K562 (cell line): ENCODE results near the gene TMEM141. TPM values are rescaled to one million over a fixed set of nuclear protein-coding genes. Genes with fewer than 3 reads are reported as not detected.

ENCODE experiments used
- DPF2 ChIP-seq: fragments of 450-650 bp; IDR thresholded peaks from 2 replicates; pipeline ENCODE4 v1.6.1; 2016
- E2F3 ChIP-seq: fragments of 250-450 bp; sonication (Bioruptor Pico); IDR thresholded peaks from 2 replicates; pipeline ENCODE4 v1.4.0; 2020; ENCODE audit warnings: mild to moderate bottlenecking
- EP300 ChIP-seq: IDR thresholded peaks from 2 replicates; pipeline ENCODE4 v1.6.1; 2012; ENCODE audit warnings: low read length, improper control_type of control experiment
- GABPB2 ChIP-seq: fragments of 250-450 bp; sonication (Bioruptor Pico); conservative IDR thresholded peaks from 2 replicates; pipeline ENCODE4 v1.5.1; 2021; ENCODE audit warnings: mild to moderate bottlenecking
- HDGF ChIP-seq: fragments of 450-650 bp; IDR thresholded peaks from 2 replicates; pipeline ENCODE4 v1.6.1; 2016
- ID3 ChIP-seq, 2 experiments: fragments of 250-450 bp in 1 of 2; fragments of 450-650 bp in 1 of 2; sonication (Bioruptor Pico) in 1 of 2; IDR thresholded peaks; 2 replicates each; pipeline versions ENCODE4 v1.6.1 to v1.8.0; 2016 to 2021; ENCODE audit warnings: mild to moderate bottlenecking in 2 of 2, moderate library complexity in 2 of 2, missing compliant biosample characterization in 1 of 2, missing genetic modification characterization in 1 of 2
- IRF9 ChIP-seq: fragments of 450-650 bp; IDR thresholded peaks from 2 replicates; pipeline ENCODE4 v1.6.1; 2016; ENCODE audit warnings: missing biosample characterization, missing genetic modification characterization
- KHSRP ChIP-seq: fragments of 450-650 bp; IDR thresholded peaks from 2 replicates; pipeline ENCODE4 v1.6.1; 2017
- MEF2A ChIP-seq: IDR thresholded peaks from 2 replicates; pipeline ENCODE4 v1.6.1; 2011; ENCODE audit warnings: low read depth, mild to moderate bottlenecking, low read length, moderate library complexity; ENCODE audit not compliant: control insufficient read depth
- NR1H2 ChIP-seq: sonication (generic); formaldehyde crosslinking; IDR thresholded peaks from 2 replicates; pipeline ENCODE4 v1.4.0; 2020; ENCODE audit warnings: mild to moderate bottlenecking, missing genetic modification reagents
- RBM14 ChIP-seq: fragments of 200-400 bp; formaldehyde crosslinking; IDR thresholded peaks from 2 replicates; pipeline ENCODE4 v1.6.1; 2018; ENCODE audit warnings: low read depth, mild to moderate bottlenecking, low read length, moderate library complexity, borderline replicate concordance; ENCODE audit not compliant: insufficient read depth
- RNF219 ChIP-seq: fragments of 250-450 bp; sonication (Bioruptor Pico); IDR thresholded peaks from 2 replicates; pipeline ENCODE4 v1.5.0; 2022; ENCODE audit warnings: mild to moderate bottlenecking
- SRF ChIP-seq, 2 experiments: fragments of 250-450, 450-650 bp in 1 of 2; sonication (Bioruptor Pico) in 1 of 2; sonication (generic) in 1 of 2; formaldehyde crosslinking; IDR thresholded peaks; 2 replicates each; pipeline versions ENCODE4 v1.5.0 to v1.5.1; 2020 to 2022; ENCODE audit warnings: mild to moderate bottlenecking in 1 of 2, missing genetic modification reagents in 1 of 2
- SRSF3 ChIP-seq: fragments of 200-400 bp; formaldehyde crosslinking; IDR thresholded peaks from 2 replicates; pipeline ENCODE4 v1.6.1; 2016; ENCODE audit warnings: mild to moderate bottlenecking, low read length, moderate library complexity; ENCODE audit not compliant: insufficient read depth
- TAF7 ChIP-seq: fragments of 450-650 bp; IDR thresholded peaks from 2 replicates; pipeline ENCODE4 v1.6.1; 2016; ENCODE audit warnings: missing genetic modification characterization, missing compliant biosample characterization
- TEAD4 ChIP-seq, 2 experiments: sonication (generic) in 1 of 2; formaldehyde crosslinking in 1 of 2; IDR thresholded peaks; 2 replicates each; pipeline versions ENCODE4 v1.6.1 to v1.8.0; 2012 to 2022; ENCODE audit warnings: borderline replicate concordance in 1 of 2, inconsistent platforms in 1 of 2, low read length in 1 of 2, mild to moderate bottlenecking in 1 of 2, missing genetic modification reagents in 1 of 2
- TFE3 ChIP-seq: fragments of 450-650 bp; formaldehyde crosslinking; IDR thresholded peaks from 2 replicates; pipeline ENCODE4 v1.4.0; 2020; ENCODE audit warnings: mild to moderate bottlenecking, mixed read lengths
- THAP7 ChIP-seq: fragments of 250-450 bp; sonication (Bioruptor Pico); IDR thresholded peaks from 2 replicates; pipeline ENCODE4 v1.5.0; 2021
- ZBTB1 ChIP-seq: sonication (generic); formaldehyde crosslinking; IDR thresholded peaks from 2 replicates; pipeline ENCODE4 v1.8.1; 2023; ENCODE audit warnings: missing genetic modification reagents, low read depth, mild to moderate bottlenecking, borderline replicate concordance
- ZFPM2 ChIP-seq: fragments of 250-450 bp; sonication (Bioruptor Pico); IDR thresholded peaks from 2 replicates; pipeline ENCODE4 v1.5.1; 2022; ENCODE audit warnings: mild to moderate bottlenecking
- ZNF431 ChIP-seq: sonication (generic); formaldehyde crosslinking; IDR thresholded peaks from 2 replicates; pipeline ENCODE4 v1.8.0; 2022; ENCODE audit warnings: mild to moderate bottlenecking, missing genetic modification reagents
- ZNF717 ChIP-seq: fragments of 250-450 bp; sonication (Bioruptor Pico); IDR thresholded peaks from 2 replicates; pipeline ENCODE4 v1.5.0; 2021
- ZNF766 ChIP-seq: fragments of 200-800 bp; sonication (Bioruptor generic); conservative IDR thresholded peaks from 2 replicates; pipeline ENCODE4 v1.6.1; 2016; ENCODE audit warnings: missing genetic modification characterization, missing compliant biosample characterization
- polyA plus RNA-seq, 8 experiments: library from polyadenylated mRNA; depleted of rRNA in 4 of 8; stranded (reverse) in 5 of 8; unstranded in 3 of 8; fragments of >200 nt; fragmentation: Nextera tagmentation in 2 of 8; fragmentation: Illumina TruSeq in 1 of 8; extraction: Ambion mirVana in 2 of 8; extraction: Trizol in 1 of 8; gene quantifications; 2 replicates each; pipeline versions ENCODE4 v1.2.1 to v1.2.3, GENCODE V29; 2011 to 2014; ENCODE audit warnings: inconsistent platforms in 1 of 8, missing spikeins in 1 of 8
- total RNA-seq, 7 experiments: library from RNA; depleted of rRNA in 6 of 7; stranded (reverse); fragments of >200 nt in 6 of 7; fragmentation: Illumina TruSeq in 2 of 7; extraction: Trizol in 2 of 7; gene quantifications; 2 replicates each; pipeline versions ENCODE4 v1.2.1 to v1.2.3, GENCODE V29; 2011 to 2021; ENCODE audit warnings: low replicate concordance in 1 of 7

The TMEM141 gene
- total and polyA plus RNA-seq, 9 of the 15 experiments (the other 6 are each of a cell fraction or from before 2014, with no cell fraction given), result 21.5 to 123 (median 74.8) TPM

- TF ChIP-seq ZNF717 (CRISPR knock-in tag), result no peak
- TF ChIP-seq RBM14, result no peak
- TF ChIP-seq SRF (CRISPR knock-in tag; IDR thresholded peaks at IDR 0.05), result no peak
- no peak for TF ChIP-seq HDGF
- peak; percentile 81 for TF ChIP-seq DPF2
- TF ChIP-seq NR1H2 (CRISPR knock-in tag), result no peak
- no peak for TF ChIP-seq E2F3 (CRISPR knock-in tag)
- TF ChIP-seq MEF2A, result no peak
- no peak for TF ChIP-seq KHSRP
- TF ChIP-seq TEAD4 (IDR thresholded peaks at IDR 0.05; ENCODE audit: low read length), result 0 out of 2 replicates have a peak, but pooled peaks have one; percentile 13
- TF ChIP-seq TEAD4 (CRISPR knock-in tag; IDR thresholded peaks at IDR 0.05; ENCODE audit: borderline replicate concordance), result no peak
- TF ChIP-seq ID3 (CRISPR knock-in tag; IDR thresholded peaks at IDR 0.05), result no peak
- no peak; the same call in 1 of the 2 replicates for TF ChIP-seq ID3 (tag; IDR thresholded peaks at IDR 0.05)
- TF ChIP-seq SRSF3, result no peak
- TF ChIP-seq IRF9 (tag), result no peak
- TF ChIP-seq ZNF431 (CRISPR knock-in tag), result no peak
- TF ChIP-seq EP300, result peak; percentile 51
- TF ChIP-seq TAF7, result no peak
- TF ChIP-seq RNF219 (CRISPR knock-in tag), result no peak
- TF ChIP-seq TFE3 (CRISPR knock-in tag), result no peak; the same call in 1 of the 2 replicates
- TF ChIP-seq ZFPM2 (CRISPR knock-in tag), result no peak
- TF ChIP-seq ZNF766 (CRISPR knock-in tag), result peak; percentile 34; the same call in 1 of the 2 replicates
- no peak for TF ChIP-seq ZBTB1
- no peak for TF ChIP-seq GABPB2 (CRISPR knock-in tag)
- no peak for TF ChIP-seq THAP7 (CRISPR knock-in tag)
Measured at GRCh38 chr9:136784997-136785361, 6.2 kb upstream of the TMEM141 start (continued).
